H1 (cell line): ENCODE data around the gene FNDC1. TPM values are rescaled to one million over a fixed set of nuclear protein-coding genes. Genes with fewer than 3 reads are reported as not detected.

Source experiments
- CTCF ChIA-PET: fragments of 300-600 bp; sonication (Branson Sonifier 250); formaldehyde crosslinking; loops from one replicate; lab custom pipeline; 2021; ENCODE audit not compliant: partially characterized antibody; lab: Charles Lee
- POLR2A ChIA-PET: fragments of 300-600 bp; sonication (Branson Sonifier 250); formaldehyde crosslinking; loops from one replicate; lab custom pipeline; 2021; ENCODE audit warnings: inconsistent platforms; ENCODE audit not compliant: partially characterized antibody; lab: Charles Lee
- DNase-seq, 2 experiments: peaks; one replicate each; pipeline versions ENCODE4 v3.0.0 to v3.0.0-alpha.2; 2010 to 2022; ENCODE audit warnings: low spot score in 2 of 2, low read depth in 1 of 2, mixed read lengths in 1 of 2
- FAIRE-seq: peaks from 2 replicates; lab custom pipeline; 2011; peaks lifted over from hg19 to GRCh38; lab: Jason Lieb, UNC
- H2AFZ ChIP-seq: 2 replicates; pipeline ENCODE4 v1.8.1; 2012; ENCODE audit warnings: low read length, inconsistent platforms
- H2AK5ac ChIP-seq: 2 replicates; pipeline ENCODE4 v1.6.1; 2013; ENCODE audit warnings: low read depth, low read length
- H2BK120ac ChIP-seq: replicated peaks from 2 replicates; pipeline ENCODE3; 2013; ENCODE audit warnings: low read depth, low read length, inconsistent platforms
- H2BK12ac ChIP-seq: 2 replicates; pipeline ENCODE4 v1.6.1; 2013; ENCODE audit warnings: low read depth, low read length
- H2BK15ac ChIP-seq: 2 replicates; pipeline ENCODE4 v1.6.1; 2013; ENCODE audit warnings: low read length
- H2BK20ac ChIP-seq: 2 replicates; pipeline ENCODE4 v1.6.1; 2013; ENCODE audit warnings: low read length
- H2BK5ac ChIP-seq: 2 replicates; pipeline ENCODE4 v1.6.1; 2013; ENCODE audit warnings: low read depth, low read length
- H3K14ac ChIP-seq: 2 replicates; pipeline ENCODE4 v1.6.1; 2013; ENCODE audit warnings: inconsistent platforms; ENCODE audit not compliant: insufficient read length
- H3K18ac ChIP-seq: 2 replicates; pipeline ENCODE4 v1.6.1; 2013; ENCODE audit warnings: low read length; ENCODE audit errors: extremely low read depth
- H3K23ac ChIP-seq: 2 replicates; pipeline ENCODE4 v1.6.1; 2013; ENCODE audit warnings: inconsistent platforms; ENCODE audit not compliant: insufficient read length
- H3K23me2 ChIP-seq: 2 replicates; pipeline ENCODE4 v1.6.1; 2013; ENCODE audit warnings: low read depth, low read length
- H3K27ac ChIP-seq: 2 replicates; pipeline ENCODE4 v1.6.1; 2011; ENCODE audit warnings: low read depth, low read length, inconsistent platforms
- H3K27me3 ChIP-seq, 4 experiments: replicated peaks in 1 of 4; 1 replicate in 1 of 4; 2 replicates in 3 of 4; pipeline versions ENCODE4 v1.6.1 to v1.8.1; 2011 to 2013; ENCODE audit warnings: low read length in 3 of 4, mild to moderate bottlenecking in 3 of 4, inconsistent platforms in 2 of 4, mixed read lengths in 2 of 4, moderate library complexity in 1 of 4; ENCODE audit not compliant: control insufficient read depth in 3 of 4, insufficient read depth in 3 of 4; ENCODE audit errors: extremely low read depth in 1 of 4
- H3K36me3 ChIP-seq, 4 experiments: 2 replicates each; pipeline versions ENCODE4 v1.6.1 to v1.8.1; 2011 to 2013; ENCODE audit warnings: mild to moderate bottlenecking in 4 of 4, low read length in 3 of 4, moderate library complexity in 2 of 4, control low read depth in 1 of 4, inconsistent platforms in 1 of 4; ENCODE audit not compliant: insufficient read depth in 4 of 4, control insufficient read depth in 2 of 4
- H3K4ac ChIP-seq: replicated peaks from 2 replicates; pipeline ENCODE3; 2013; ENCODE audit warnings: low read length, low read depth, mixed read lengths, inconsistent platforms; ENCODE audit not compliant: insufficient read length
- H3K4me1 ChIP-seq, 4 experiments: replicated peaks in 1 of 4; 1 replicate in 1 of 4; 2 replicates in 3 of 4; pipeline versions ENCODE4 v1.6.1 to v1.8.1; 2011 to 2013; ENCODE audit warnings: low read length in 3 of 4, inconsistent platforms in 2 of 4, mixed read lengths in 1 of 4; ENCODE audit not compliant: insufficient read depth in 4 of 4, control insufficient read depth in 3 of 4
- H3K4me2 ChIP-seq, 2 experiments: 2 replicates each; pipeline versions ENCODE4 v1.6.1 to v1.8.1; 2011 to 2013; ENCODE audit warnings: low read depth in 2 of 2, low read length in 2 of 2, control low read depth in 1 of 2, inconsistent platforms in 1 of 2, mild to moderate bottlenecking in 1 of 2; ENCODE audit not compliant: insufficient read depth in 1 of 2
- H3K4me3 ChIP-seq, 4 experiments: fragments of 200-600, 300-600 bp in 1 of 4; sonication (generic), shearing (Covaris generic), sonication (Bioruptor Twin) in 1 of 4; 2 replicates each; pipeline versions ENCODE4 v1.5.1 to v1.8.1; 2011 to 2016; ENCODE audit warnings: low read length in 4 of 4, low read depth in 3 of 4, control low read depth in 2 of 4, inconsistent platforms in 2 of 4, mild to moderate bottlenecking in 2 of 4, mixed read lengths in 1 of 4, moderate library complexity in 1 of 4; ENCODE audit not compliant: insufficient read depth in 2 of 4; ENCODE audit errors: extremely low read depth in 1 of 4
- H3K56ac ChIP-seq: replicated peaks from 2 replicates; pipeline ENCODE3; 2013; ENCODE audit warnings: low read depth, mild to moderate bottlenecking, mixed read lengths, low read length, inconsistent platforms; ENCODE audit not compliant: insufficient read length
- H3K79me1 ChIP-seq: 2 replicates; pipeline ENCODE4 v1.6.1; 2013; ENCODE audit warnings: low read depth, low read length, control low read depth
- H3K79me2 ChIP-seq, 2 experiments: 2 replicates each; pipeline versions ENCODE4 v1.6.1 to v1.8.1; 2012 to 2013; ENCODE audit warnings: low read length in 2 of 2, mild to moderate bottlenecking in 2 of 2, inconsistent platforms in 1 of 2; ENCODE audit not compliant: insufficient read depth in 2 of 2, control insufficient read depth in 1 of 2
- H3K9ac ChIP-seq, 4 experiments: replicated peaks in 1 of 4; 1 replicate in 1 of 4; 2 replicates in 3 of 4; pipeline versions ENCODE4 v1.6.1 to v1.8.1; 2011 to 2013; ENCODE audit warnings: low read depth in 3 of 4, low read length in 3 of 4, control low read depth in 2 of 4, mild to moderate bottlenecking in 2 of 4, moderate library complexity in 2 of 4, inconsistent platforms in 1 of 4; ENCODE audit errors: extremely low read depth in 1 of 4
- H3K9me3 ChIP-seq, 2 experiments: 2 replicates each; pipeline versions ENCODE4 v1.6.1 to v1.8.1; 2012 to 2013; ENCODE audit warnings: mild to moderate bottlenecking in 2 of 2, moderate library complexity in 2 of 2, control low read depth in 1 of 2, inconsistent platforms in 1 of 2, low read depth in 1 of 2, low read length in 1 of 2, mixed read lengths in 1 of 2; ENCODE audit not compliant: insufficient read depth in 2 of 2
- H4K20me1 ChIP-seq, 2 experiments: replicated peaks in 1 of 2; 2 replicates each; pipeline versions ENCODE3 to v1.8.1; 2011 to 2013; ENCODE audit warnings: inconsistent platforms in 2 of 2, low read length in 2 of 2, mild to moderate bottlenecking in 1 of 2; ENCODE audit not compliant: insufficient read depth in 2 of 2, control insufficient read depth in 1 of 2
- H4K5ac ChIP-seq: 2 replicates; pipeline ENCODE4 v1.6.1; 2013; ENCODE audit warnings: low read length, low read depth, mixed read lengths, inconsistent platforms; ENCODE audit not compliant: insufficient read length
- H4K8ac ChIP-seq: 2 replicates; pipeline ENCODE4 v1.8.0; 2013; ENCODE audit warnings: mild to moderate bottlenecking, moderate library complexity, low read length, inconsistent platforms; ENCODE audit not compliant: insufficient read depth; ENCODE audit errors: extremely low read depth
- H4K91ac ChIP-seq: replicated peaks from 2 replicates; pipeline ENCODE3; 2013; ENCODE audit warnings: low read length, mixed read lengths, inconsistent platforms; ENCODE audit not compliant: insufficient read length
- BCL11A ChIP-seq, 2 experiments: IDR thresholded peaks; one replicate each; pipeline ENCODE4 v1.6.1; 2011; ENCODE audit warnings: low read depth in 2 of 2, low read length in 2 of 2, mild to moderate bottlenecking in 2 of 2
- CBX5 ChIP-seq: fragments of 300-800, 300-1000 bp; sonication (generic); IDR thresholded peaks from 2 replicates; pipeline ENCODE4 v1.7.1; 2016; ENCODE audit warnings: antibody characterized with exemption, low read length, low read depth
- CBX8 ChIP-seq: fragments of 300-800, 300-1000 bp; sonication (generic); IDR thresholded peaks from 2 replicates; pipeline ENCODE4 v1.7.1; 2016; ENCODE audit warnings: low read depth, low read length, borderline replicate concordance
- EGR1 ChIP-seq: IDR thresholded peaks from 2 replicates; pipeline ENCODE4 v1.6.1; 2011; ENCODE audit warnings: low read depth, low read length, borderline replicate concordance
- EZH2 ChIP-seq: fragments of 200-600 bp; sonication (generic); IDR thresholded peaks from 2 replicates; pipeline ENCODE4 v1.7.1; 2012; ENCODE audit warnings: low read depth, mild to moderate bottlenecking, moderate library complexity, low read length, inconsistent platforms; ENCODE audit not compliant: severe bottlenecking
- JUND ChIP-seq: IDR thresholded peaks from 2 replicates; pipeline ENCODE4 v1.6.1; 2011; ENCODE audit warnings: mild to moderate bottlenecking, improper control_type of control experiment, low read length
- KDM5A ChIP-seq: fragments of 200-600 bp; IDR thresholded peaks from 2 replicates; pipeline ENCODE4 v1.7.1; 2012; ENCODE audit warnings: mild to moderate bottlenecking, low read length, inconsistent platforms, mixed read lengths
- PHF8 ChIP-seq: fragments of 200-600 bp; sonication (generic); conservative IDR thresholded peaks from 2 replicates; pipeline ENCODE4 v1.7.1; 2012; ENCODE audit warnings: low read depth, mild to moderate bottlenecking, inconsistent platforms, low read length, moderate library complexity
- SAP30 ChIP-seq: fragments of 300-600 bp; sonication (generic); IDR thresholded peaks from 2 replicates; pipeline ENCODE4 v1.7.1; 2012; ENCODE audit warnings: low read length, moderate library complexity, mild to moderate bottlenecking, inconsistent platforms; ENCODE audit not compliant: insufficient read depth, insufficient replicate concordance
- TAF1 ChIP-seq: IDR thresholded peaks from 2 replicates; pipeline ENCODE4 v1.6.1; 2011; ENCODE audit warnings: mild to moderate bottlenecking, low read depth, low read length
- YY1 ChIP-seq: IDR thresholded peaks from 2 replicates; pipeline ENCODE4 v1.6.1; 2011; ENCODE audit warnings: low read depth, mild to moderate bottlenecking, low read length
- WGBS, 2 experiments: shearing (Covaris generic) in 1 of 2; methylation state at CpG; one replicate each; pipeline versions ENCODE4 v1.1.6 to v1.1.7; 2013 to 2015; ENCODE audit warnings: low lambda C conversion rate in 2 of 2, mixed read lengths in 2 of 2, inconsistent platforms in 1 of 2, low coverage in 1 of 2, missing lambda C conversion rate in 1 of 2; ENCODE audit not compliant: insufficient replicate concordance in 2 of 2, insufficient coverage in 1 of 2, insufficient read length in 1 of 2; ENCODE audit errors: extremely low coverage in 1 of 2, missing lambda C conversion rate in 1 of 2; 5-methylcytosine and 5-hydroxymethylcytosine counted together
- polyA plus RNA-seq, 7 experiments: library from polyadenylated mRNA; depleted of rRNA in 3 of 7; stranded (reverse) in 5 of 7; unstranded in 2 of 7; fragments of >200 nt in 5 of 7; fragments of 200-250 nt in 2 of 7; gene quantifications; 1 replicate in 5 of 7; 2 replicates in 1 of 7; 4 replicates in 1 of 7; pipeline versions ENCODE4 v1.2.1 to v1.2.3, GENCODE V29; 2011 to 2013; ENCODE audit warnings: missing spikeins in 2 of 7, mixed read lengths in 2 of 7
- total RNA-seq: library from RNA; stranded (reverse); fragmentation: NEBNext Ultra II Directional; extraction: Animal tissue kit (Norgen Biotek cat#: 25700); gene quantifications from 2 replicates; pipeline ENCODE4 v1.2.1, GENCODE V29; 2021
- TF ChIP-seq, protein P1 (sequence below), 3 experiments: IDR thresholded peaks; 1 replicate in 2 of 3; 2 replicates in 1 of 3; pipeline versions ENCODE4 v1.5.1 to v1.6.1; 2011; ENCODE audit warnings: low read length in 3 of 3, mild to moderate bottlenecking in 3 of 3, inconsistent platforms in 2 of 3, low read depth in 1 of 3, moderate library complexity in 1 of 3; ENCODE audit not compliant: insufficient read depth in 1 of 3; ENCODE audit errors: control extremely low read depth in 1 of 3

FNDC1 gene
- total and polyA plus RNA-seq, 2 of the 8 experiments (the other 6 are each of a cell fraction or from before 2014, with no cell fraction given): 0.06 to 0.30 TPM

DNA sequence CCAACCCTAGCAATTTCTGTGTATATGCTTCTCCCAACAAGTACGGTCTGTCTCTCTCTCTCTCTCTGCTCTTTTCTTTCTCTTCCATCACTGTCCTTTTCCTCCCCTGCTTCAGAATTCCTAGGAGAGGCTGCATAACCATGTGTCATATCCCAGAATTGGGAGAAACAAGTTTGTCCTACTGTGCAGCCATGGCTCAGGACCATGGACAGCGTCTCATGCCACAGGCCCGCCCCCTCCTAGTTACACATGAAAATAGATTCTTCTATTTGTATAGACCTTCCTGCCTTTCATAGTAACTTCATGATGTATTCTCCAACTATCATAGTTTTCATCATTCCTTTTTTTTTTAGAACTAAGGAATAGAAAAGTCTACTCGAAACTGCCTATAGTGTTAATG, 98.0 kb downstream of the FNDC1 start:
- H3K14ac ChIP-seq: no peak overlapping the region
- no peak overlapping the region for H2BK5ac ChIP-seq
- CTCF ChIA-PET: interaction anchor here (1.5 kb wide), 1 partner anchor 15 kb away, joined by 7 read pairs; no protein-coding TSS in a partner anchor
- FAIRE-seq (no peak), DNase-seq (peak in 1 of 2 experiments; percentile 57)
- H4K8ac ChIP-seq: no peak overlapping the region
- no peaks in the 10 kb centered on the region for H3K79me1 ChIP-seq
- no peak overlapping the region for H3K23ac ChIP-seq
- no peak overlapping the region for H3K27ac ChIP-seq
- no peak overlapping the region for H2AK5ac ChIP-seq
- H3K56ac ChIP-seq: no peak overlapping the region
- H3K18ac ChIP-seq: no peak overlapping the region
- H4K20me1 ChIP-seq: no peaks in the 10 kb centered on the region
- no peak overlapping the region for H2BK15ac ChIP-seq
- no peak overlapping the region for H4K91ac ChIP-seq
- H3K23me2 ChIP-seq: no peaks in the 10 kb centered on the region; the same call in 1 of the 2 replicates
- no peaks in the 10 kb centered on the region; a peak in 1 of 7 replicates for H3K27me3 ChIP-seq
- no peak overlapping the region for H2BK20ac ChIP-seq
- H3K4me3 ChIP-seq: no peak overlapping the region
- H3K36me3 ChIP-seq: no peaks in the 10 kb centered on the region
- peaks cover 60 to 72% of the 10 kb centered on the region in 2 experiments for H3K9me3 ChIP-seq
- no peak overlapping the region for H2AFZ ChIP-seq
- H3K9ac ChIP-seq: no peak overlapping the region
- WGBS, 2 experiments: 88% methylated on average over 4 of the region's 4 CpGs; no CpG with 5 or more reads in 1 of the 2 experiments
- no peak overlapping the region for H3K4ac ChIP-seq
- POLR2A ChIA-PET: no interaction called here
- no peak overlapping the region for H3K4me2 ChIP-seq
- no peaks in the 10 kb centered on the region for H3K79me2 ChIP-seq
- no peak overlapping the region for H2BK12ac ChIP-seq
- no peak for TF ChIP-seq BCL11A (IDR thresholded peaks at IDR 0.05; ENCODE audit: low read depth in 2 of 2, low read length in 2 of 2)
- no peak for TF ChIP-seq SAP30
- no peak for TF ChIP-seq EZH2
- no peak for TF ChIP-seq CBX8
- TF ChIP-seq PHF8: no peak
- no peak for TF ChIP-seq KDM5A
- no peak for TF ChIP-seq YY1
- TF ChIP-seq CBX5: no peak
- TF ChIP-seq JUND: no peak
- TF ChIP-seq EGR1: no peak
- TF ChIP-seq, protein P1, sequence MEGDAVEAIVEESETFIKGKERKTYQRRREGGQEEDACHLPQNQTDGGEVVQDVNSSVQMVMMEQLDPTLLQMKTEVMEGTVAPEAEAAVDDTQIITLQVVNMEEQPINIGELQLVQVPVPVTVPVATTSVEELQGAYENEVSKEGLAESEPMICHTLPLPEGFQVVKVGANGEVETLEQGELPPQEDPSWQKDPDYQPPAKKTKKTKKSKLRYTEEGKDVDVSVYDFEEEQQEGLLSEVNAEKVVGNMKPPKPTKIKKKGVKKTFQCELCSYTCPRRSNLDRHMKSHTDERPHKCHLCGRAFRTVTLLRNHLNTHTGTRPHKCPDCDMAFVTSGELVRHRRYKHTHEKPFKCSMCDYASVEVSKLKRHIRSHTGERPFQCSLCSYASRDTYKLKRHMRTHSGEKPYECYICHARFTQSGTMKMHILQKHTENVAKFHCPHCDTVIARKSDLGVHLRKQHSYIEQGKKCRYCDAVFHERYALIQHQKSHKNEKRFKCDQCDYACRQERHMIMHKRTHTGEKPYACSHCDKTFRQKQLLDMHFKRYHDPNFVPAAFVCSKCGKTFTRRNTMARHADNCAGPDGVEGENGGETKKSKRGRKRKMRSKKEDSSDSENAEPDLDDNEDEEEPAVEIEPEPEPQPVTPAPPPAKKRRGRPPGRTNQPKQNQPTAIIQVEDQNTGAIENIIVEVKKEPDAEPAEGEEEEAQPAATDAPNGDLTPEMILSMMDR (IDR thresholded peaks at IDR 0.05; ENCODE audit: control extremely low read depth in 1 of 3, insufficient read depth in 1 of 3, low read depth in 1 of 3, low read length in 3 of 3): no peak
- TF ChIP-seq TAF1: no peak
- no peak overlapping the region for H4K5ac ChIP-seq
- no peaks in the 10 kb centered on the region for H3K4me1 ChIP-seq
- no peak overlapping the region for H2BK120ac ChIP-seq
